VCaP (cell line): ENCODE measurements around the gene OTOP2.

ENCODE experiments used
- H3K27ac ChIP-seq: fragments of 450-650 bp; 2 replicates; pipeline ENCODE4 v1.5.1; 2017
- CTCF ChIP-seq: fragments of 450-650 bp; conservative IDR thresholded peaks from 2 replicates; pipeline ENCODE4 v1.5.1; 2017; ENCODE audit warnings: mild to moderate bottlenecking, moderate library complexity

The OTOP2 gene

GRCh38 chr17:74918906-74919305, 5.2 kb upstream of the OTOP2 start:
- no peak overlapping the region for H3K27ac ChIP-seq
- no peak for TF ChIP-seq CTCF

DNA sequence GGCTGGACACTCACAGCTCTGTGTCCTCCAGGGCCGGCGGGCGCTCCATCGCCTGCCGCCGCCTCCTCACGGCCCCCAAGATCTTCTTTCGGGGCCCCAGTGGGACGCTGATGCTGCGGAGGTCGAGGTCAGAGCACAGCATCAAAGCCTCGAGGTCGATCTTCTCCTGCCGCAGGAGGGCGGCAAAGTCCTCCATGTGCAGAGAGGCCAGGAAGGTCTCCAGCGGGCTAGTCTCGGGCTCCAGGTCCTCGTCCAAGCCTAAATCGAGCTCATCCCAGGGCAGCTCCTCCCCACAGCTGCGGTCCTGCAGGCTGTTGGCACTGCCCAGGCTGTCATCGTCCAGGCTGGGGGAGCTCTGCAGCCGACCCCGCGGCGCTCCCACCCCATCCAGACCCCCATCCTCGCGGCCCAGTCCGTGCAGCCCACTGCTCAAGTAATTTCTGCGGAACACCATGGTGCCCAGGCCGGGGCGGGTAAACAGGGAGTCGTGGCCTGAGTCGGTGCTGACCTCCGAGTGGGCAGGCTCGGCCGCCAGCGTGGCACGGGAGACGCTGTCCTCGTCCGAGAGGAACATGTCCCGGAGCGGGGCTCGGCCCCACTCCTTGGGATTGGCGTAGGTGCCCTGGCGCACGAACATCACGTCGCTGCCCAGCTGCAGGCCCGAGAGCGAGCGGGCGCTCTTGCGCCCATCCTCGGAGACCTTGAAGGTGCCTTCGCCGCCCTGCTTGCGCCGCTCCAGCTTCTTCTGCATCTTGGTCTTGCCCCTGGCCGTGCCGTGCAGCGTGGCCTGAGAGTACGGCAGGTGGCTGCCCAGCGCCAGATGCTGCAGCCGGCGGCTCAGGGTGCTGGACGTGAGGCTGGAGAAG, 4.4 kb upstream of the OTOP2 start:
- no peak overlapping the region for H3K27ac ChIP-seq
- TF ChIP-seq CTCF, result no peak

DNA sequence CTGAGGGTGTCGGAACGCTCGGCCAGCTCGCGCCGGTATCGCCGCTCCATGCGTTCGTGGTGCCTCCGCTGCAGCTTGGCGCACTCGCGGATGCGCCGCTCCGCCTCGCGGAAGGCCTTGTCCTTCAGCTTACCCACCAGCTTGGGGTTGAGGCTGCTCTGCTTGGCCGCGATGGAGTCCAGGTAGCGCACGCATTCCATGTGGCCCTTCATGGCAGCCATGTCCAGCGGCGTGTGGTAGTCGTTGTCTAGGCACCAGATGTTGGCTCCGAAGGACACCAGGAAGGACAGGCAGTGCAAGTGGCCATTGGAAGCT, 3.8 kb upstream of the OTOP2 start:
- no peak for TF ChIP-seq CTCF
- H3K27ac ChIP-seq, result no peak overlapping the region

- no peak for TF ChIP-seq CTCF
- H3K27ac ChIP-seq, result no peak overlapping the region
These were observed 3.4 kb upstream of the OTOP2 start for GRCh38 chr17:74920642-74921025.

- TF ChIP-seq CTCF, result no peak
These were observed 2.9 kb upstream of the OTOP2 start for GRCh38 chr17:74921026-74921681.

DNA sequence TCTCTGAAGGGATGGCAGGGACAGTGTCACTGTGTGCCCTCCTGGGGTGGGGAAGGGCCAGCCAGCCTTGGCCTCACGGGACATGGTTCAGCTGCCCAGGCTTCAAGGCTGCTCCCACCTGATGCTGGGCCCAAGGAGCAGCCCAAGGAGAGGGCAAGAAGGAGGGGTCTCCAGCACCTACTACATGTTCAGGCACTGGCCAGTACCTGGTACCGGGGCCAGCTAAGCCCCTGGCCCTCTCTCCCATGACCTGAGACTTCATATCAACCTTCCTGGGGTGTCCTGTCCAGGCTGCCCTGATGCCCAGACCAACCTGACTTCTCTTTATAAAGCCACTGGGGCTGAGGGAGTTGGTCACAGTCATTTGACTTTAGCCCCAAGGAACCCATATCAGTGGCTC, 2.3 kb upstream of the OTOP2 start:
- no peak for TF ChIP-seq CTCF
- no peak overlapping the region for H3K27ac ChIP-seq

More at GRCh38 chr17:74921026-74921681, 2.9 kb upstream of the OTOP2 start:
- no peak overlapping the region for H3K27ac ChIP-seq

DNA sequence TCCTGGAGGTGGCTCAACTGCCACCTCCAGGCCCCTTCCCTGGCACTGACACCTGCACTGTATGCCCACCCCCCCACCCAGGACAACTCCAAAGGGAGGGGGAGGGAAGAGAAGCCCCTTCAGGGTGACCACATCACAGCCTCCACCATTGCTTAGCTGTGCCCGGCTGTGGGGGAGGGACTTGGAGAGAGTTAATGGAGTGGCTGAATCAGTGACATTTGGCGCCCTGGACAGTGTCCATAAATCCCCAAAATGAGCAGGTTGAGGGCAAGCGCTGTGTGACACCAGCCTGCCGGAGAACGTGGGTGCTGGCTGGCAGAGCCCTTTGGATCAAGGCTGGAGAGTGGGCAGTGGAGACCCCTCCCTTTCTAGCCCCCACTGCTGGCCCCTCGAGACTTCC, 1.9 kb upstream of the OTOP2 start:
- H3K27ac ChIP-seq, result no peak overlapping the region
- no peak for TF ChIP-seq CTCF
